ENCODE data around the gene ABHD16A.

The ABHD16A gene

DNA sequence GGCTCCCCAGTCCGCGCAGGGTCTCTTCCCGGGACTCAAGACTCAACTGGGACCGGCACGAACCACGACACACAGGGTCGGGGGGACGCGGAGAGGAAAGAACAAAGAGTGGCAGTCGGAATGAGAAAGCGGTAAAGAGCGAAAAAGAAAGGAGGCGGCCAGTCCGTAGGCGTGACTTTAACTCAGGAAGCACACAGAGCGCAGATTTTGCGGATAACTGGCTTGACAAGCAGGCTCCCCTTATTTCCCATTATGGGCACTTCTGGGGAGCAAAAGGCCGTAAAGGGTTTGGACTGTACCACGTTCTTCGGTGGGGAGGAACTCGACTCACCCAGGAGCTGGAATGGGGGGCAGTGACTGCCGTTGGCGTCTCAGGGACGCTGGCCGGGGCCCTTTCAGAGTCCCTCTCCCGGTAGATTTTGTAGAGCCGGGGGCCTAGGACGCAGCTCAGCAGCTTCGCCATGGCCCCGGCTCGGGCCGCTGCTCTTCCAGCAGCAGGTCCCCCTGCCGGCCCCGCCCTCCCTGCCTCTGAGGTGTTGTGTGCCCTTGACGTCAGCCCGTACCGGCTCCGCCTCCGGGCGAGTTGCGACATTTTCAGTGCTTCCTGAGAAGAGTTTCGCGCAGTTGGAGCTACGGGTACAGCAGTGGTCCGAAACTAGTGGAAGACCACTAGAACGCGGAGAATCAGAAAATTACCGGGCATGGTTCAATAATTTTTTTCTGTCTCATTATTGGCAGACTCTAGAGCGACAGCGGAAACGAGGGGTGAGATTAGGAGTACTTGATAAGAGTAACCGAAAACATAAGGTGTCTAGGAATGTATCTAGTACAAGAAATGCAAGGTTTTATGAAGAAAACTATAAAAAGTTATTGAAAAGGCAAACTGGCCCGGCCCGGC lies at the start of gene ABHD16A:
Gene ABHD16A, minus strand, starts transcription at position 506 of the 898 bp plus-strand sequence. Its CDS starts 43 bp downstream, at position 463.
- peak; percentile 94 for DNase-seq (ENCODE audit: low read depth)

GRCh38 chr6:31752739-31753319 lies 49.7 kb upstream of the ABHD16A start:
- no peak for DNase-seq (ENCODE audit: low read depth)

DNA sequence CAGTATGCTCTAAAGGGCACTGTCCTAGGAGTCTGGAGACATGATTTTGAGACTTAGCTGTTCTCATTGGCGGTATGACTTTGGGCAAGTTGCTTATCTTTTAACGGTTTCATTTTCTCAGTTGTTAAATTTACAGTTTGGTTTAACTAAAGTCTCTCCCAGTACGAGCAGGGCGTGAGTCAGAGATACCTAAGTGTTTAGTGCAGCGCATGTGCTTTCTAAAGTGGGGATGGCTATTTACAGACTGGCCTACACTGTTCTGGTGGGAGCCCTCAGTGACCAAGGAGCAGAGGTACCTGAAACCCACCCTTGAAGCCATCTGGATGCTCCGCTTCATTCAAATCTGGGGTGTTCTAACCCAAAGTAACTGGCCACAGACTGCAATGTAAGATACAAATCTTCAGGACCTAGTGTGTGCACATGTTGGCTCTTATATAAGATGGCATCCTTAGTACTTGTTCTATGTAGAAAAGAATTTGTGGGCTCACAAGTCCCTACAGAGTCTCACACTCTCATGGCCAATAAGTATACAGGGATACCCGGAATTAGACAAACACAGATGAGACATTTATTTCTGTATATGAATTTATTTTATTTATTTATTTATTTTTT lies 47.4 kb upstream of the ABHD16A start:
- no peak for DNase-seq (ENCODE audit: low read depth)

DNA sequence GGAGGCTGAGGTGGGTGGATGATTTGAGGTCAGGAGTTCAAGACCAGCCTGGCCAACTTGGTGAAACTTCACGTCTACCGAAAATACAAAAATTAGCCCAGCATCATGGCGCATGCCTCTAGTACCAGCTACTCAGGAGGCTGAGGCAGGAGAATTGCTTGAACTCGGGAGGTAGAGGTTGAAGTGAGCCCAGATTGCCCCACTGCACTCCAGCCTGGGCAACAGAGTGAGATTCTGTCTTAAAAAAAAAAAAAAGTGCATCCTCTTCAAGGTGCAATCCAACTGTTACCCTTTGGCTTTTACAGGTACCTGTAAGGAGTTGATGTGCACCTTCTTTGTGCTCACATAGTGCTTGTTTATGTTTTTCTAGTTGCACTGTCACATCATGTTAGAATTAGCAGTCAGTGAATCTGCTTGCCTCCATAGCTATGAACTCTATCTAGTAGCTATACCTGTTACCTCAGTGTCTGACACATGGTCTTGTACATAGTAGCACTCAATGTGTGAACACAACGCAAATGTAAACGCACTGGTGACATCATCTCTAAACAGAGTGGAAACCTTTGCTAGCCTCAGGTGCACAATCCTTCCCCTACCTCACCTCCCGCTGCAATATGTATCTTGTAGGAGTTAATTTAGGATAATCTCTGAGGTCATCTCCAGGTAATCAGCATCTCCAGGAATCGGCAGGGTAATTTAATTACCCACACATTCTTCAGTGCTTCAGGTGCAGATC lies 46.3 kb upstream of the ABHD16A start:
- no peak for DNase-seq (ENCODE audit: low read depth)

- DNase-seq (ENCODE audit: low read depth) = no peak
These were observed 41.3 kb upstream of the ABHD16A start for GRCh38 chr6:31744422-31744821.

DNA sequence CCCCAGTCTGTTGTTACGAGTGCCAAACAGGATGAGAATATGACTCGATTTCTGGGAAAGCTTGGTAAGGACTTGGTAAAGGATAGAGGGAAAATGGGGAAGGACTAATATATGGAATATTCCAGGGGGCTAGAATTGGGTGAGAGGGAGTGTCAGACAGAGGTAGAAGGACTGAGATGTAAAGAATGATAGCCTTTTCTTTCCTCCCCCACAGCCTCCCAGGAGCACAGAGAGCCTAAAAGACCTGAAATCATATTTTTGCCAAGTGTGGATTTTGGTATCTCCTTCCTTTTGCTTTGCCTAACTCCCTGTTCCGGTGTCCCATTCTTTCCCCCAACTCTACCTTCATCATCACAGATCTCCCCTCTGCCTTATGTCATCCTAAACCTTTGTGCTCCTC lies 39.8 kb upstream of the ABHD16A start:
- no peak for DNase-seq (ENCODE audit: low read depth)

- no peak for DNase-seq (ENCODE audit: low read depth)
These were observed 38.7 kb upstream of the ABHD16A start for GRCh38 chr6:31741815-31742214.

- no peak for DNase-seq (ENCODE audit: low read depth)
These were observed 37.5 kb upstream of the ABHD16A start for GRCh38 chr6:31740397-31741223.

DNA sequence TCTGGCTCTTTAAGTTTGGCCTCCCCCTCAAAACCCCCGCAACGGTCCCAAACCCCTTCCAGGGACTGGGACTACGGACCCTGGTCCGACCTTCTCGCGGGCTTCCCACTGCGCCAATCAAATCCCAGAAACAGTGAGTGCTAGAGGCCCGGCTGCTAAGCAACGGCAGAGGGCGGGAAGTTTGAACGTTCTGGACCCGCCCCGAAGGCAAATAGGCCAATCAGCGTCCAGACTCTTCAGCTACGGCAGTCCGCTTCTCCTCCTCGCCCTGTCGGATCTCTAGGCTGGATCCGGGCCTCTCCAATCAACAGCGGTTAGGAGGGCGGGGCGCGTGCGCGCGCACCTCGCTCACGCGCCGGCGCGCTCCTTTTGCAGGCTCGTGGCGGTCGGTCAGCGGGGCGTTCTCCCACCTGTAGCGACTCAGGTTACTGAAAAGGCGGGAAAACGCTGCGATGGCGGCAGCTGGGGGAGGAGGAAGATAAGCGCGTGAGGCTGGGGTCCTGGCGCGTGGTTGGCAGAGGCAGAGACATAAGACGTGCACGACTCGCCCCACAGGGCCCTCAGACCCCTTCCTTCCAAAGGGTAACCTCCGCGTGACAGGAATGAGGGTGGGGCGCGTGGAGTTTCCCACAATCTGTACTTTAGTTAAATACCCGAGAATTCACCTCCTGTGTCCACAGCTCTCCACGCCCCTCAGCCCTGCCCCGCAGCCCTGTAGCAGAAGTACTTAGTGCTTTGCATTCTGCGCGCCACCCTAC lies 36.7 kb upstream of the ABHD16A start, which contains the start of gene MSH5:
Gene MSH5, plus strand, starts transcription at position 367 of the 758 bp plus-strand sequence. CDS start 462 bp downstream, outside the sequence.
- DNase-seq (ENCODE audit: low read depth) = peak; percentile 91

- DNase-seq (ENCODE audit: low read depth) = peak; percentile 43
These were observed 35.2 kb upstream of the ABHD16A start for GRCh38 chr6:31737991-31738979.

- DNase-seq (ENCODE audit: low read depth) = no peak
These were observed 34.3 kb upstream of the ABHD16A start for GRCh38 chr6:31737315-31737990.

DNA sequence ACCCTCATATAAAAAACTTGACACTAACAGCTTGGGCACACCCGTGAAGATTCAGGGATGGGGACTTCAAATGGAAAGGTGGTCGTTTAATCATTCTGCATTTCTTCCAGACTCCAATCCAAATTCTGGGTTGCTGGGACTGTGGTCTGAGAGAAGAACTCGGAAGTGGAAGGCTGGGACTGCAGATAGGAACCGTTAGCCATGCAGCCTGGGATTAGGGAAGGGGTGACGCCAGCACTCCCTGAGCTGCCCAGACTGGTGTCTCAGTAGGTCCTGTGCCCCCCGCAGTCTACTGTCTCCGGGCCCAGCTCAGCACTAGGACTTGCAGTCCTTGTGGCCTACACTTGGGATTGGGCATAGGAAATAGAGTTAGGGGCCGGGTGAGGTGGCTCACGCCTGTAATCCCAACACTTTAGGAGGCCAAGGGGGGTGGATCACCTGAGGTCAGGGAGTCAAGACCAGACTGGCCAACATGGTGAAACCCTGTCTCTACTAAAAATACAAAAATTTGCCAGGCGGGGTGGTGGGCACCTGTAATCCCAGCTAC lies 33.7 kb upstream of the ABHD16A start:
- no peak for DNase-seq (ENCODE audit: low read depth)

- peak; percentile 66 for DNase-seq (ENCODE audit: low read depth)
These were observed 33.1 kb upstream of the ABHD16A start, which contains the start of gene CLIC1 for GRCh38 chr6:31736021-31736767. Gene CLIC1, minus strand, starts transcription at chr6:31736530. Its CDS starts 230 bp downstream, at chr6:31736300.

DNA sequence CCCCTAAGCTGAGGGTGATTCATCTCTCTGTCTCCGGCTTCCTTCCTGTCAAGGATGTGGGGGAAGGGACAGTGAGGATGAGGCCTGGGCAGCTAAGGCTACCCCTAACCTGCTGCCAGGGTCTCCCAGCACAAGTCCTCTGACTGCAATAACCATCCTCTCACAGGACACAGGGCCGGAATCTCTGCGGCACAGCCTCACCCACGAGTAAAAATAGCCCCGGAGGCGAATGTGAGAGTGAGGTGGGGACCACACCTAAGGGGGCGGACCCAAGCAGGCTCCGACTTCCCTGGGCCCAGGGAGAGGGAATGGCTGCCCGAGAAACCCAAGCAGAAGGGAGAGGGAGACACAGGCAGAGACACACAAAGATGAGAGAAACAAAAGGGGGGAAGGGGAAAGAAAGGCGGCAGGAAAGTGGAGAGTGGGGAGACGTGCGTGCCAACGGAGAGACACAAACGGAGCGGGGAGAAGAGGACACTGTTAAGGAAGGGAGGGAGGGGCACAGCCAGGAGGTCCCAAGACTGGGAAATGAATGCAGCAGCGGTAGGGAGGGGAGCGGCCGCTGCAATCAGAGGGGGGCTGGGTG lies 31.8 kb upstream of the ABHD16A start:
- peak; percentile 45 for DNase-seq (ENCODE audit: low read depth)

- DNase-seq (ENCODE audit: low read depth) = no peak
These were observed 31.2 kb upstream of the ABHD16A start for GRCh38 chr6:31734247-31734820.

DNA sequence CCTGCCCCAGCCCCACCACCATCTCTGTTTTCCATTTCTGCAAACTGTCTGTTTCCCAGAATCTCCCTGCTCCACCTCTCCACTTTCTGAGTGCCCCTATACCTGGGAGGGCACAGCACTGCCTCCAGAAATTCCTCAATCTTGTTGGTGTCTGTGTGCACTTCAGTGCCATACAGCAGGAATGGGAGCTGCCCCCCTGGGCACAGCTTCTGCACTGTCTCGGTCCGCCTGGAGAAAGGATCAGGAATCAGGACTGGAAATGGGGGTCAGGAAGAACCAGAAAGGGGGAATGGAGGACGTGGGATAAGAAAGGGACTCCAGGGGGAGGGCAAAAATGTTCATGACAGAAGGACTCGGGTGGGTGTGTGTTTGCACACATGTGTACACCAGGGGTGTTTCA lies 30.6 kb upstream of the ABHD16A start:
- no peak for DNase-seq (ENCODE audit: low read depth)

GRCh38 chr6:31732029-31732428 lies 28.9 kb upstream of the ABHD16A start:
- DNase-seq (ENCODE audit: low read depth) = no peak
